ENCODE results near the gene CCL8. TPM values are rescaled to one million over a fixed set of nuclear protein-coding genes. Genes with fewer than 3 reads are reported as not detected.

The CCL8 gene
- total RNA-seq (2021) (not detected in 2 replicates), Bru-seq, nascent RNA (not detected), BruChase-seq, experiment 1, labeled RNA remaining after a 2-hour chase (not detected), BruChase-seq, experiment 2, labeled RNA remaining after a 6-hour chase (not detected)
- long read RNA-seq: 0 reads

DNA sequence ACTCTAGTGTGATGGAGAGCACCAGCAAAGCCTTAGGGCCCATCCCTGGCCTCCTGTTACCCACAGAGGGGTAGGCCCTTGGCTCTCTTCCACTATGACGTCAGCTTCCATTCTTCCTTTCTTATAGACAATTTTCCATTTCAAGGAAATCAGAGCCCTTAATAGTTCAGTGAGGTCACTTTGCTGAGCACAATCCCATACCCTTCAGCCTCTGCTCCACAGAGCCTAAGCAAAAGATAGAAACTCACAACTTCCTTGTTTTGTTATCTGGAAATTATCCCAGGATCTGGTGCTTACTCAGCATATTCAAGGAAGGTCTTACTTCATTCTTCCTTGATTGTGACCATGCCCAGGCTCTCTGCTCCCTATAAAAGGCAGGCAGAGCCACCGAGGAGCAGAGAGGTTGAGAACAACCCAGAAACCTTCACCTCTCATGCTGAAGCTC, at the start of gene CCL8:
TSS of gene CCL8 (plus strand) at position 397 of the 445 bp plus-strand sequence. CDS start 67 bp downstream, outside the sequence.
- BruUV-seq (replicated peaks): no TSS peak
- CTCF ChIA-PET: no interaction called here
- intact Hi-C loops (cut with micrococcal nuclease; ENCODE audit: unreplicated experiment): no loop called here

DNA sequence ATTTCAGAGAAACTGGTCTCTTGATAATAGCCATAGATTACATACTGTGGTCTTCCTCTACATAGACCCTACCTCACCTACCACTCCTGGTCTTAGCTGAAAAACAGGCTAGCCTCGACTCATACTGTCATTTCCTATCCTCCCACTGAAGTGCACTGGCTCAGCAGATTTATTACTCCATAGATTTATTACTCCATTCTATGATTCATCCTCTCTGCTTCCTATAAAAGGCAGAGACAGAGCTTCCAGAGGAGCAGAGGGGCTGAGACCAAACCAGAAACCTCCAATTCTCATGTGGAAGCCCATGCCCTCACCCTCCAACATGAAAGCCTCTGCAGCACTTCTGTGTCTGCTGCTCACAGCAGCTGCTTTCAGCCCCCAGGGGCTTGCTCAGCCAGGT, 49.3 kb upstream of the CCL8 start, which contains the start of gene CCL7:
TSS of gene CCL7 (plus strand) at position 253 of the 400 bp plus-strand sequence. CDS start at position 323, 70 bp downstream.
- no peaks in the 10 kb centered on the region for H3K9me3 ChIP-seq (ENCODE audit: low read depth, low read length, poor library complexity, severe bottlenecking)
- H3K27me3 ChIP-seq (replicated peaks; ENCODE audit: insufficient read depth, low read depth, low read length, poor library complexity): no peaks in the 10 kb centered on the region
- ChIA-PET CTCF (no interaction called here), POLR2A (ENCODE audit: low non-redundant PET) (no interaction called here)
- intact Hi-C loops (cut with micrococcal nuclease; ENCODE audit: unreplicated experiment): no loop called here
- H3K4me3 ChIP-seq (ENCODE audit: low read depth, low read length, poor library complexity, severe bottlenecking): no peak within 1 kb of the TSS
- DNase-seq (ENCODE audit: low spot score): no peak
- TF ChIP-seq EZH2 (IDR thresholded peaks at IDR 0.05; ENCODE audit: borderline replicate concordance, low read depth, low read length, poor library complexity, severe bottlenecking): no peak
- TF ChIP-seq, protein P1, sequence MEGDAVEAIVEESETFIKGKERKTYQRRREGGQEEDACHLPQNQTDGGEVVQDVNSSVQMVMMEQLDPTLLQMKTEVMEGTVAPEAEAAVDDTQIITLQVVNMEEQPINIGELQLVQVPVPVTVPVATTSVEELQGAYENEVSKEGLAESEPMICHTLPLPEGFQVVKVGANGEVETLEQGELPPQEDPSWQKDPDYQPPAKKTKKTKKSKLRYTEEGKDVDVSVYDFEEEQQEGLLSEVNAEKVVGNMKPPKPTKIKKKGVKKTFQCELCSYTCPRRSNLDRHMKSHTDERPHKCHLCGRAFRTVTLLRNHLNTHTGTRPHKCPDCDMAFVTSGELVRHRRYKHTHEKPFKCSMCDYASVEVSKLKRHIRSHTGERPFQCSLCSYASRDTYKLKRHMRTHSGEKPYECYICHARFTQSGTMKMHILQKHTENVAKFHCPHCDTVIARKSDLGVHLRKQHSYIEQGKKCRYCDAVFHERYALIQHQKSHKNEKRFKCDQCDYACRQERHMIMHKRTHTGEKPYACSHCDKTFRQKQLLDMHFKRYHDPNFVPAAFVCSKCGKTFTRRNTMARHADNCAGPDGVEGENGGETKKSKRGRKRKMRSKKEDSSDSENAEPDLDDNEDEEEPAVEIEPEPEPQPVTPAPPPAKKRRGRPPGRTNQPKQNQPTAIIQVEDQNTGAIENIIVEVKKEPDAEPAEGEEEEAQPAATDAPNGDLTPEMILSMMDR (conservative IDR thresholded peaks at IDR 0.05; ENCODE audit: low read depth, low read length): no peak
- BruUV-seq (replicated peaks): no TSS peak
- no peak within 1 kb of the TSS for H3K27ac ChIP-seq (ENCODE audit: low read depth, low read length, poor library complexity, severe bottlenecking)
- no peaks in the 10 kb centered on the region for H3K4me1 ChIP-seq (ENCODE audit: insufficient read depth, low read length, poor library complexity, severe bottlenecking)
- no peaks in the 10 kb centered on the region for H3K36me3 ChIP-seq (ENCODE audit: insufficient read depth, low read length, poor library complexity, severe bottlenecking)

More for the DNA sequence above, at the start of gene CCL8:
- POLR2A ChIA-PET (ENCODE audit: low non-redundant PET): no interaction called here
- no peaks in the 10 kb centered on the region for H3K9me3 ChIP-seq (ENCODE audit: low read depth, low read length, poor library complexity, severe bottlenecking)
- no peak for DNase-seq (ENCODE audit: low spot score)
- H3K27me3 ChIP-seq (replicated peaks; ENCODE audit: insufficient read depth, low read depth, low read length, poor library complexity): peaks cover 5% of the 10 kb centered on the region
- TF ChIP-seq, protein P1 (conservative IDR thresholded peaks at IDR 0.05; ENCODE audit: low read depth, low read length): no peak
- no peak for TF ChIP-seq EZH2 (IDR thresholded peaks at IDR 0.05; ENCODE audit: borderline replicate concordance, low read depth, low read length, poor library complexity, severe bottlenecking)
- no peaks in the 10 kb centered on the region for H3K4me1 ChIP-seq (ENCODE audit: insufficient read depth, low read length, poor library complexity, severe bottlenecking)
- H3K36me3 ChIP-seq (ENCODE audit: insufficient read depth, low read length, poor library complexity, severe bottlenecking): no peaks in the 10 kb centered on the region
- no peak within 1 kb of the TSS for H3K4me3 ChIP-seq (ENCODE audit: low read depth, low read length, poor library complexity, severe bottlenecking)
- no peak within 1 kb of the TSS for H3K27ac ChIP-seq (ENCODE audit: low read depth, low read length, poor library complexity, severe bottlenecking)

GRCh38 chr17:34275881-34276280, 43.4 kb upstream of the CCL8 start:
- no peaks in the 10 kb centered on the region for H3K4me1 ChIP-seq (ENCODE audit: insufficient read depth, low read length, poor library complexity, severe bottlenecking)
- H3K4me3 ChIP-seq (ENCODE audit: low read depth, low read length, poor library complexity, severe bottlenecking): no peak overlapping the region
- H3K27ac ChIP-seq (ENCODE audit: low read depth, low read length, poor library complexity, severe bottlenecking): no peak overlapping the region
- TF ChIP-seq, protein P1 (conservative IDR thresholded peaks at IDR 0.05; ENCODE audit: low read depth, low read length): no peak
- no peak for TF ChIP-seq EZH2 (IDR thresholded peaks at IDR 0.05; ENCODE audit: borderline replicate concordance, low read depth, low read length, poor library complexity, severe bottlenecking)
- no peaks in the 10 kb centered on the region for H3K9me3 ChIP-seq (ENCODE audit: low read depth, low read length, poor library complexity, severe bottlenecking)
- CTCF ChIA-PET: no interaction called here
- POLR2A ChIA-PET (ENCODE audit: low non-redundant PET): no interaction called here
- H3K27me3 ChIP-seq (replicated peaks; ENCODE audit: insufficient read depth, low read depth, low read length, poor library complexity): no peaks in the 10 kb centered on the region
- no TSS peak for BruUV-seq (replicated peaks)
- DNase-seq (ENCODE audit: low spot score): no peak
- intact Hi-C loops (cut with micrococcal nuclease; ENCODE audit: unreplicated experiment): no loop called here
- no peaks in the 10 kb centered on the region for H3K36me3 ChIP-seq (ENCODE audit: insufficient read depth, low read length, poor library complexity, severe bottlenecking)
